SK-MEL-5 (cell line): ENCODE data around the gene PIP5K1B. TPM values are rescaled to one million over a fixed set of nuclear protein-coding genes. Genes with fewer than 3 reads are reported as not detected.
"Not testable (repeated sequence)": the region's sequence is repeated elsewhere in the genome, so short reads cannot be mapped to it uniquely, and the experiment has no call there.

Experiments used
- DNase-seq: peaks from one replicate; pipeline ENCODE4 v3.0.0-alpha.2; 2016; ENCODE audit warnings: low read depth, low spot score
- in situ Hi-C: cut with HindIII; loops from 2 replicates; pipeline ENCODE4 v1.10.0; 2016; ENCODE audit warnings: low sequenced_read_pairs, high pct_unique_total_duplicates, low pct_unique_long_range_greater_than_20kb
- polyA plus RNA-seq, 2 experiments: library from polyadenylated mRNA; depleted of rRNA; stranded (reverse); fragments of >200 nt; gene quantifications; 2 replicates each; pipeline ENCODE4 v1.2.3, GENCODE V29; 2015
- total RNA-seq: library from RNA; depleted of rRNA; stranded (reverse); fragments of >200 nt; shearing (Covaris generic); gene quantifications from 2 replicates; pipeline ENCODE4 v1.2.3, GENCODE V29; 2014; rRNA removed

PIP5K1B gene, protein sequence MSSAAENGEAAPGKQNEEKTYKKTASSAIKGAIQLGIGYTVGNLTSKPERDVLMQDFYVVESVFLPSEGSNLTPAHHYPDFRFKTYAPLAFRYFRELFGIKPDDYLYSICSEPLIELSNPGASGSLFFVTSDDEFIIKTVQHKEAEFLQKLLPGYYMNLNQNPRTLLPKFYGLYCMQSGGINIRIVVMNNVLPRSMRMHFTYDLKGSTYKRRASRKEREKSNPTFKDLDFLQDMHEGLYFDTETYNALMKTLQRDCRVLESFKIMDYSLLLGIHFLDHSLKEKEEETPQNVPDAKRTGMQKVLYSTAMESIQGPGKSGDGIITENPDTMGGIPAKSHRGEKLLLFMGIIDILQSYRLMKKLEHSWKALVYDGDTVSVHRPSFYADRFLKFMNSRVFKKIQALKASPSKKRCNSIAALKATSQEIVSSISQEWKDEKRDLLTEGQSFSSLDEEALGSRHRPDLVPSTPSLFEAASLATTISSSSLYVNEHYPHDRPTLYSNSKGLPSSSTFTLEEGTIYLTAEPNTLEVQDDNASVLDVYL
- 5.0 and 7.4 TPM in 2 replicates for total RNA-seq
- polyA plus RNA-seq (2015; cell fraction: cytosol; rRNA removed) = 8.6 and 11.1 TPM in 2 replicates
- polyA plus RNA-seq (2015; cell fraction: nucleus; rRNA removed) = 2.3 and 2.6 TPM in 2 replicates

- DNase-seq = peak; percentile 70
- in situ Hi-C loops = loop anchor here (25.0 kb wide), 1 partner anchor 118 kb away; no protein-coding TSS in a partner anchor
These were observed at the start of gene PIP5K1B for GRCh38 chr9:68704814-68705530. Gene PIP5K1B, plus strand, starts transcription at chr9:68705240. Its CDS starts 117,375 bp downstream, at chr9:68822615.

DNA sequence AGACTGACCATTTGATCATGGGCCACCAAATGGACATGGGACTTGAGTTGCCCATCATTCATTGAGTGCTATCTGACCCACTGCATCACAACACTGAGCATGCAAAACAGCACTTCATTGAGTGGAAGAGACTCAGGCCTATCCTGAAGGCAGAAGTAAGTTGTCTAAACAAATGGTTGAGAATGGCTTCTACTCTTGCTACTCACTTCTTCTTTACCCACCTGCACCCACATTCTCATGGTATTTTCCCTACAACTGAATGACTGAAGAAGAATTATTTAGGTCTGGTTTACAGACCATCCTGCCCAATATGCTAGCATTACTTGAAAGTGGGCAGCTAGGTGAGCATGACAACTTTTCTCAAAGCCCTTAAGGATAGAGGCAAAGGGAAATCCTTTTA is 41.0 kb upstream of the PIP5K1B start:
- in situ Hi-C loops = no loop called here
- no peak for DNase-seq

DNA sequence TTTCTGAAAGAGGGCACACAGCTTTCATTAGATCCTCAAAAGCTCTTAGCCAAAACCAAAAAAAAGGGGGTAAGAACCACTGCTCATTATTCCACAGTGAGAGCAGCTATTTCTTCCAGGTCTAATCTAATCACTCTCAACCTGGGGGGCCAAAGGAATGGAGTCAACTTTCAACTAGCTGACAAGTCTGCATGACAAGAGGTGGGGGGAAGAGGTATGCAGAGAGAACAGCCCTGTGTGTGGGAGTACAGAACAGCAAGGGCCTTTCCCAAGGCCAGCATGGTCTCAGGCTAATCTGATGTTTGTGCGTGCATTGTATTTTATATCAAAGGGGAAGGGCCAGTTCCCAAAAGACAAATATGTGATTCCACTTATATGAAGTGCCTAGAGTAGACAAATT is 36.9 kb upstream of the PIP5K1B start:
- in situ Hi-C loops = no loop called here

DNA sequence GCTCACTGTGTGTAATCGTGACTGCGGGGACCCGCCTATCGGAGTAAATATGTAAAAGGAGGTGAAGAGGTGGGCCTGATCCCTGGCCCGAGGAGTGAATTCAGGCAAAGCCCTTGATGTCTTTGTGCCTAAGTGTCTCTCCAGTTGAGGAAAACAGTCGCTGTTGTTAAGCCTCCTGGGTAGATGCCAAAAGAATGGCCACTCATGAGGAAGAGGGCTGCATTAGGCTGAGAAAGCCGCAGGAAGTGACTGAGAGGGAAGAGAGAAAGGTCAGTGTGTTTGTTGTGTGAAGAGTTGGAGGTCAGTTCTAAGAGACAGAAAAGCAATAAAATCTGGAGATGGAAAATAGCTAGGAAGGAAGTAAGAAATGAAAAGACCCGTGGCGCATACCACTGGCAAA is 35.8 kb upstream of the PIP5K1B start:
- peak; percentile 33 for DNase-seq
- in situ Hi-C loops = no loop called here

More for the DNA sequence above, 36.9 kb upstream of the PIP5K1B start:
- DNase-seq = no peak

DNA sequence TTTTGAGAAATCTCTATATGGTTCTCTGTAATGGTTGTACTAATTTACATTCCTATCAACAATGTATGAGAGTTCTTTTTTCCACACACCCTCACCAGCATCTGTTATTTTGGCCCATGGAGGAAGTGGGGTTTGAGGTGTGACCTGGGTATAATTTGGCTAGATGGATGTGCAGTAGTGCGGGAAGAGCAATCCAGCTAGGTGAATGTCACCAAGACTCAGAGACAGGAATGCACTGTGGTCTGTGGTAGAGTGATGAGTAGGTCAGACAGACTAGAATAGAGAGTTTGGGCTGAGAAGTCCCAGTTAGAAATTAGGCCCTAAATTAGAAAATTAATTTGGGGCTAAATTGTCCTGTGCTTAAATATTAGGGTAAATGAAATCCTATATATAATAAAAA is 32.8 kb upstream of the PIP5K1B start:
- in situ Hi-C loops = no loop called here
- DNase-seq = no peak

DNA sequence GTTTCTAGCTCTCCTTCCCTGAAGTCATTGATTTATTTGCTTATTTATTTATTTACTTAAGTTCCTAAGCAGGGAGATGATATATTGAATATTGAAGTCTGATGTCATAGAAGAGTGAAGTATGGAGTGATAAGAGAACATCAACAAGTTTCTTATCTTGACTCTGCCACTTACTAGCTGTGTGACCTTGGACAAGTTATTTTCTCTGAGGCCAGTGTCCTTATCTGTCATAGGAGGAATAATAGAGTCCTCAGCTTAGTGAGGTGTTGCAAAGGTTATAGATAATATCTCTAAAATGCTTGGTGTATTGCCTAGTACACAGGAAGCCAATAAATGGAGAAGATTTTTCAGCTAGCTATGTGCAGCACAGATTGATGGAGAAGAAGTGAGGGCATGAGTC is 32.4 kb upstream of the PIP5K1B start:
- in situ Hi-C loops = no loop called here
- DNase-seq = no peak

DNA sequence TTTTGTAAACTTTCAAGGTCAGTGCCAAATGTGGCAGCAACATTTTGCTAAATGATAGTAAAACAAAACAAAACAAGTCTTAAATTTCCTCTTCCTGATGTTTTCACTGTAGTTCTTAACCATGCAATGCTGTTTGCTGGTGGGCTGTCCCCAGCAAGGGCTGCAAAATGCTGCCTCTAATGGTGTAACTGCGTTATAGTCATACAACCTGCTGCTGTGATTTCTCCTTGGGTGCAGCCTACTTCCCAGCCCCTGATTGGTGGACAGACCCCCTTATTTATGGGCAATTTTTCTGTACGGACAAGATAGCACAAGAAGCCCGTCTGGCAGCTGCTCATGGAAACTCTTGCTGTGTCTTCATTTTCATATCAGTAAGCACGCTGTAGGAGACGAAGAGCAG is 26.6 kb upstream of the PIP5K1B start:
- in situ Hi-C loops = no loop called here
- DNase-seq = peak; percentile 71

GRCh38 chr9:68683433-68683832 is 21.6 kb upstream of the PIP5K1B start:
- DNase-seq = no peak
- in situ Hi-C loops = no loop called here

- in situ Hi-C loops = no loop called here
- no peak for DNase-seq
These were observed 19.8 kb upstream of the PIP5K1B start for GRCh38 chr9:68685213-68685612.

DNA sequence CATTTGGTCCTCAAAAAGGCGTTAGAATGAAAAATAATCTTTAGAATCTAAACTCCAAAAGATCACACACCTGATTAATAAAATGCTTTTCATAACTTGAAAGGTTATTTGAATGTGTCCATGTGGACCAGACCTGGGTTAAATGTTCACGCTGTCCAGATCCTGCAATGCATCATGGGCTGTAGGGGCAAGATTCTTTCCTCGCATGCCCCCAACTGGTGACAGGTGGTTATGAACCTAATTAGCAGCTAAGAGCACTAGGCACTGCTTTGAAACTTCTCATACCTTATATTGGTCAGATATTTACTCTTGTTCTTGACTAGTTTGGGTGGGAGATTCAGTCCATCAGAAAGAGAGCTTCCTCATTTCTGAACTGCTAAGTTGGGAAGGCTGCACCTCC is 19.3 kb upstream of the PIP5K1B start:
- in situ Hi-C loops = no loop called here

GRCh38 chr9:68690088-68690487 is 15.0 kb upstream of the PIP5K1B start:
- DNase-seq = peak; percentile 94
- in situ Hi-C loops = no loop called here

More for the DNA sequence above, 19.3 kb upstream of the PIP5K1B start:
- peak; percentile 78 for DNase-seq

- in situ Hi-C loops = no loop called here
- no peak for DNase-seq
These were observed 12.5 kb upstream of the PIP5K1B start for GRCh38 chr9:68692519-68692918.

GRCh38 chr9:68694125-68694524 is 10.9 kb upstream of the PIP5K1B start:
- in situ Hi-C loops = no loop called here

DNA sequence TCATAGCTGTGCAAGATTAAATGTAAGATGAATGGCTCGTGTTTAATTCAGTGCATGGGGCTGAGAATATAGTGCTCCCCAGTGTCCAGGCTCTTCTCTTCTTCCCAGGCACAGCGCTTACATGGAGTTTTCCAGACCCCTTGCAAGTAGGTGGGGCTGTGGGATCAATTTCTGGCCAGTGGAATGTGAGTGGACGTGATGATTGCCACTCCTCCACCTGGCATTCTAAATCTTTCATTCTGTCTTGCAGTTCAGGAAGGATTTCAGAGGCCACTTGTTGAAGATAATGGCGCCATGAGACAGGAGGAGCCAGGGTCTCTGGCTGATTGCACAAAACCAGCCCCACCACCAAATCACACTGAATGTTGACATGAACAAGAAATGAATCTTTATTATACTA is 7.2 kb upstream of the PIP5K1B start:
- DNase-seq = no peak
- in situ Hi-C loops = no loop called here

More at GRCh38 chr9:68694125-68694524, 10.9 kb upstream of the PIP5K1B start:
- DNase-seq = no peak

DNA sequence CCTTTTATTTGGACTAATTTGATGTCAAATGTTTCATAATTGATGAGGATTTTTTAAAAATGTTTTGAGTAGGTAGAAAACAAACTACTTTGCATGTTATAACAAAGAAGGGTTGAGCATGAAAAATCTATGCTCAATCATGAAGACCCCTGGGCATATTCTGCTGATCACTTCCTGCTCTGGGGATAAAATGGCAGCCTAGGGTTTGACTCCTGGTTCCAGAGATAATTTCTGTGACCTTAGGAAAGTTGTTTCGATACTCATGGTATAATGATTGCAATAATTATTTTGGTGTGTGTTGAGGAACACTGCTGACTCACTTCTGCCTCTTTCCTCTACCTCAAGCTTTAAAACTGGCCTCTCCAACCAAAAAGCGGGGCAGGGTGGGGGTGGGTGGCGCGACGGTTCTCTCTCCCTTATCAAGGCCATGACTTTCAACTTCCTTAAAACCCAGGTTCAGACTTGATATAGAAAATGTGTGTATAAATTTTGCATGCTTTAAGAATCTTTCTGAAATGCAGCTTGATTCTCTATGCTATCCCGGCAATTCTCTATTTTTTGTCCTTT is 6.0 kb upstream of the PIP5K1B start:
- DNase-seq = no peak
- in situ Hi-C loops = no loop called here

- in situ Hi-C loops = loop anchor here (25.0 kb wide), 1 partner anchor 112 kb away; no protein-coding TSS in a partner anchor
- not testable (repeated sequence) for DNase-seq
These were observed 5.4 kb upstream of the PIP5K1B start for GRCh38 chr9:68699625-68700024.

DNA sequence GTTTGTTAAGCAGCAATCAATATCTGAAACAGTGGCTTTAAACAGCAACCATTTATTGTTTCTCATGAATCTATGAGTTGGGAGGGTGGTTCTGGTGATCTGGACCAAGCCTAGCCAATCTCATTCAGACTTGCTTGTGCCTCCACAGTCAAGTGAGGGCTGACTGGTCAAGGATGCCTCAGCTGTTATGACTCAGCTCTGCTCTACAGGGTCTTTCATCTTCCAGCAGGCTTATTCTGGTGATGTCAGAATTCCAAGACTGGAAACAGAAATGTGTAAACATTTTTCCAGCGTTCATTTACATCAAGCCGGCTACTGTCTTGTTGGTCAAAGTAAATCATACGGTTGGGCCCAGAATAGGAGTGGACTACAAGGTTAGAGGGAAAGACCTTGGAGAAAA is 2.5 kb upstream of the PIP5K1B start:
- DNase-seq = peak; percentile 36
- in situ Hi-C loops = loop anchor here (25.0 kb wide), 1 partner anchor 115 kb away; no protein-coding TSS in a partner anchor

DNA sequence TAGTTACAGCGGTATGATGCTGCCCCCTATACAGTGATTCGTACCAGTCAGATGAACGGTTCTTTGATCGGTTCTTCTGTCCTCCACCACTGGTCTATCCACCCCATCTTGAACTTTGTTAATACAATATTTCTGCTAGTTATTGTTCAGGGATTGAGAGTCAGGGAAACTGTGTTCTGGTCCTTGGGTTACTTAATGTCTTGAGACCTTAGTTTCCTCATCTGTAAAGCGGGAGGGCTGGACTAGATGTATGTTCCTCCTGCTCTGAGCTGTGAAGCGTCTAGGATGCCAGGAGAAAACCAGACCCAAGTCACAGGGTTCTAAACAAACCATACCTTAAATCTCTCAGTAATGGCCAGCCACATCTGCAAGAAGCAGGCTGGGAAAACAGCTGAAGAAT is 1.4 kb upstream of the PIP5K1B start:
- peak; percentile 53 for DNase-seq
- in situ Hi-C loops = loop anchor here (25.0 kb wide), 1 partner anchor 116 kb away; no protein-coding TSS in a partner anchor
